Cardiac fibroblast (primary cell): ENCODE measurements around the gene TOMM34.

ENCODE experiments used
- DNase-seq, 2 donors: peaks; one replicate each; pipeline versions ENCODE4 v3.0.0 to v3.0.0-alpha.2; 2010; ENCODE audit warnings: low read depth in 2 of 2
- H3K4me3 ChIP-seq, 2 donors: replicated peaks in 1 of 2; 1 replicate in 1 of 2; 2 replicates in 1 of 2; pipeline ENCODE4 v1.5.1; 2011; ENCODE audit warnings: low read depth in 2 of 2, low read length in 2 of 2, mild to moderate bottlenecking in 2 of 2, moderate library complexity in 1 of 2
- CTCF ChIP-seq: IDR thresholded peaks from one replicate; pipeline ENCODE4 v1.5.1; 2011; ENCODE audit warnings: low read depth, mild to moderate bottlenecking, low read length, inconsistent platforms

The TOMM34 gene

GRCh38 chr20:44973053-44973452, 12.9 kb upstream of the TOMM34 start:
- DNase-seq, result peak in 1 of 2 donors; percentile 60
- H3K4me3 ChIP-seq, result no peak overlapping the region
- TF ChIP-seq CTCF, result no peak

GRCh38 chr20:44970243-44970757, 10.1 kb upstream of the TOMM34 start:
- TF ChIP-seq CTCF, result no peak
- H3K4me3 ChIP-seq, result no peak overlapping the region
- no peak for DNase-seq

- no peak overlapping the region for H3K4me3 ChIP-seq
- no peak for TF ChIP-seq CTCF
- DNase-seq, result no peak
Observed at GRCh38 chr20:44969300-44969894, 9.2 kb upstream of the TOMM34 start.

GRCh38 chr20:44967207-44967807, 7.1 kb upstream of the TOMM34 start:
- peak overlapping the region; percentile 93 to 98 for H3K4me3 ChIP-seq
- no peak for TF ChIP-seq CTCF
- no peak for DNase-seq

- DNase-seq, result peak; percentile 89 to 93
- TF ChIP-seq CTCF, result peak; percentile 48
- peak within 1 kb of the TSS; percentile 93 to 98 for H3K4me3 ChIP-seq
Observed at GRCh38 chr20:44966030-44966961, 6.1 kb upstream of the TOMM34 start, which contains the start of gene STK4. TSS of gene STK4 (plus strand) at chr20:44966512. CDS start at chr20:44966569, 57 bp downstream.

GRCh38 chr20:44965651-44966029, 5.4 kb upstream of the TOMM34 start:
- peak overlapping the region; percentile 93 to 98 for H3K4me3 ChIP-seq

More at GRCh38 chr20:44965651-44966029, 5.4 kb upstream of the TOMM34 start:
- no peak for TF ChIP-seq CTCF
- DNase-seq, result no peak
